KMS-11 (cell line): ENCODE measurements around the gene SOX30.

ENCODE experiments used
- H2AFZ ChIP-seq: fragments of 200-600 bp; sonication (generic); 2 replicates; pipeline ENCODE4 v1.6.1; 2016; ENCODE audit warnings: antibody characterized with exemption, mixed run types, low read depth
- H3K27ac ChIP-seq: fragments of 200-600 bp; sonication (generic); 2 replicates; pipeline ENCODE4 v1.6.1; 2016; ENCODE audit warnings: mild to moderate bottlenecking, mixed run types
- H3K27me3 ChIP-seq: fragments of 200-600 bp; sonication (generic); 2 replicates; pipeline ENCODE4 v1.6.1; 2017; ENCODE audit warnings: mild to moderate bottlenecking, low read depth, mixed run types, moderate library complexity; ENCODE audit not compliant: insufficient read depth
- H3K36me3 ChIP-seq: fragments of 200-600 bp; sonication (generic); 2 replicates; pipeline ENCODE4 v1.6.1; 2017; ENCODE audit warnings: mild to moderate bottlenecking, mixed run types; ENCODE audit not compliant: insufficient read depth
- H3K4me1 ChIP-seq: fragments of 200-600 bp; sonication (generic); 2 replicates; pipeline ENCODE4 v1.6.1; 2016; ENCODE audit warnings: mild to moderate bottlenecking, low read depth, mixed run types; ENCODE audit not compliant: poor library complexity, severe bottlenecking
- H3K4me2 ChIP-seq: fragments of 200-600 bp; sonication (generic); 2 replicates; pipeline ENCODE4 v1.7.0; 2016; ENCODE audit warnings: mild to moderate bottlenecking, mixed run types
- H3K4me3 ChIP-seq: fragments of 200-600 bp; sonication (generic); IDR thresholded peaks from 2 replicates; pipeline ENCODE4 v1.6.1; 2017; ENCODE audit warnings: low read depth, low read length, mixed read lengths; ENCODE audit not compliant: insufficient read depth
- H3K79me2 ChIP-seq: fragments of 200-600 bp; sonication (generic); 2 replicates; pipeline ENCODE4 v1.6.1; 2016; ENCODE audit warnings: low read depth, mixed run types; ENCODE audit not compliant: insufficient read depth
- H3K9ac ChIP-seq: fragments of 200-600 bp; sonication (generic); 2 replicates; pipeline ENCODE4 v1.6.1; 2016; ENCODE audit warnings: mild to moderate bottlenecking, mixed run types
- H4K20me1 ChIP-seq: fragments of 200-600 bp; sonication (generic); 2 replicates; pipeline ENCODE4 v1.6.1; 2016; ENCODE audit warnings: mild to moderate bottlenecking, mixed run types; ENCODE audit not compliant: insufficient read depth
- CTCF ChIP-seq: fragments of 200-600 bp; sonication (generic); conservative IDR thresholded peaks from 2 replicates; pipeline ENCODE4 v1.6.1; 2017; ENCODE audit warnings: low read depth, mild to moderate bottlenecking, antibody characterized with exemption, low read length, moderate library complexity, mixed read lengths

Gene SOX30

DNA sequence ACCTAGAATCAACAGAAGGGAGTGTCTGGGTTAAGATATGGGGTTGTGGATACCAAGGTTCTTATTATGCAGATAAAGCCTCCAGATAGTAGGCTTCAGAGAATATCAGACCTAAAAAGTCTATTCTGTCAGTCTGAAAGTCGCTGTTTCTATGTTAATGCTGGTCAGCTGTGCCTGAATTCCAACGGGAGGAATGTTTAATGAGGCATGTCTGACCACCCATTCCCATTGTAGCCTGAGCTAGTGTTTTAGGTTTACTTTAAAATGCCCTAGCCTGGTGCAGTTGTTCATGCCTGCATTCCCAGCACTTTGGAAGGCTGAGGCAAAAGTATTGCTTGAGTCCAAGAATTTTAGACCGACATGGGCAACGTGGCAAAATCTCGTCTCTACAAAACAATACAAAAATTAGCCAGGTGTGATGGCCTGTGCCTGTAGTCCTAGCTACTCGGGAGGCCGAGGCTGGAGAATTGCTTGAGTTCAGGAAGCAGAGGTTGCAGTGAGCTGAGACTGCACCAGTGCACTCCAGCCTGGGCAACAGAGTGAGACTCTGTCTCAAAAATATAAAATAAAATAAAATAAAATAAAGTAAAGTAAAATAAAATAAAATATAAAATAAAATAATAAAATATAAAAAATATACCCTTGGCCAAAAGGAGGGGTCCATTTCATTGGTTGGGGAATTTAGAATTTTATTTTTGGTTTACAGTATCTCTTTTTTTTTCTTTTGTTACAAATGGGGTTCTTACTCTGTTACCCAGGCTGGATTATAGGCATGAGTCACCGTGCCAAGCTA lies 7.8 kb upstream of the SOX30 start:
- H3K27ac ChIP-seq, result no peak overlapping the region
- no peak overlapping the region for H3K4me2 ChIP-seq
- no peaks in the 10 kb centered on the region for H3K36me3 ChIP-seq
- no peak for TF ChIP-seq CTCF
- no peaks in the 10 kb centered on the region for H4K20me1 ChIP-seq
- H3K4me3 ChIP-seq, result no peak overlapping the region
- H2AFZ ChIP-seq, result no peak overlapping the region
- H3K4me1 ChIP-seq, result no peaks in the 10 kb centered on the region
- H3K79me2 ChIP-seq, result no peaks in the 10 kb centered on the region
- no peaks in the 10 kb centered on the region for H3K27me3 ChIP-seq
- no peak overlapping the region for H3K9ac ChIP-seq

GRCh38 chr5:157658893-157659292 lies 6.7 kb upstream of the SOX30 start:
- H3K36me3 ChIP-seq, result no peaks in the 10 kb centered on the region
- H3K4me1 ChIP-seq, result no peaks in the 10 kb centered on the region
- no peak overlapping the region for H3K9ac ChIP-seq
- no peak overlapping the region for H2AFZ ChIP-seq
- no peak overlapping the region for H3K27ac ChIP-seq
- no peak overlapping the region for H3K4me2 ChIP-seq
- H4K20me1 ChIP-seq, result no peaks in the 10 kb centered on the region
- no peak for TF ChIP-seq CTCF
- no peak overlapping the region for H3K4me3 ChIP-seq
- no peaks in the 10 kb centered on the region for H3K79me2 ChIP-seq
- no peaks in the 10 kb centered on the region for H3K27me3 ChIP-seq

DNA sequence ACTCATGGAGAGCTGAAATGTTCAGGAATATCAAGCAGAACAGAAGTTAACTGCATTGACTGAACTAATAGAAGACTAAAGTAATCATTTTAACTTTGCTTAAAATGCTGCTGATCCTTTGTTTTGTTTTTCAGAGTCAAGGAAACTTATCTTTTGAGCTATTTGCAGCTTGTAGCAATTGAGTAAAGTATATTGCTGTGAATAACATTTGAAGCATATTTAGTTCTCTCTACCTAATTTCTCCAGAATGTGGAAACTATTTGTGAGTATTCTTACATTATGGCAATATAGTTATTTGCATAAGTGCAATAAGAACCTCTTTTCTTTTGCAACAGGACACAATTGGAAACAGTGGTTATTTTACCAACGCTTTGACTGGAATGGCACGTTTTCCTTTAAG lies 5.3 kb upstream of the SOX30 start:
- no peak overlapping the region for H3K4me3 ChIP-seq
- no peak for TF ChIP-seq CTCF
- H3K9ac ChIP-seq, result no peak overlapping the region
- H3K4me1 ChIP-seq, result no peaks in the 10 kb centered on the region
- H3K79me2 ChIP-seq, result no peaks in the 10 kb centered on the region
- no peak overlapping the region for H2AFZ ChIP-seq
- H3K4me2 ChIP-seq, result no peak overlapping the region
- no peak overlapping the region for H3K27ac ChIP-seq
- H4K20me1 ChIP-seq, result no peaks in the 10 kb centered on the region
- H3K27me3 ChIP-seq, result no peaks in the 10 kb centered on the region
- H3K36me3 ChIP-seq, result no peaks in the 10 kb centered on the region

DNA sequence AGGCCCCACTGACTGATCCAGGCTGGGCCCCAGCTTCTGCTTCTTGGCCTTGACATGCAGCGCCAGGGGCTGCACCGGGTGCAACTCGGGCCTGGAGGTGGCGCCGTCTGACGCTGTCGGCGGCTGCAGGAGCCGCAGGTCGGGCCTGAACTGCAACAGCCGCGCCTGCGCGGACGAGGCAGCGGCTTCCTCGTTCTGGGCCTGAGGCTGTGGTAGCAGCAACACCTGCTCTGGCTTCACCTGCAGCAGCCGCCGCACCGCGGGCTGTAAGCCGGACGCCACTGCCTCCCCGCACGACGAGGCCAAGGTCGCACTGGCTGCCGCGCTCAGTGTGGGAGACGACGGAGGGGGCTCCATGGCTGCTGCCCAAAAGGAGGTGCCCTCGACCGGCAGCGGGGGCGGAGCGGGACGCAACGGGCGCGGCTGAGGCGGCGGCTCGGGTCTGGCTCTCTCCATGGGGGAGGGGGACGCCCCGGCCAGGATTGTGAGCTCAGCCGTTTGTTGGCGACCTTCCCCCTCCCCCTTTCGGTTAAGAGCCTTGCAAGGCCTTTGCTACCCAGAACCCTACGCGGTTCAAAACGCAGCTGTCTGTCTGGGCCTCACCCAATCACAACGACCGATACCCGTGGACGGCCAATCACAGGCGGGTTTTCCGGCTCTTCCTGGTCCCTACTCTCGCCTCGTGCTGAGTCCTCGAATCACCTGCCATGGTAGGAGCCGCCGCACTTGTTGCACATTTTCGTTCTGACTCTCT lies 438 bp downstream of the SOX30 start:
- H3K4me1 ChIP-seq, result no peaks in the 10 kb centered on the region
- no peak overlapping the region for H3K4me2 ChIP-seq
- no peaks in the 10 kb centered on the region for H3K27me3 ChIP-seq
- H3K79me2 ChIP-seq, result no peaks in the 10 kb centered on the region
- TF ChIP-seq CTCF, result no peak
- no peak overlapping the region for H3K27ac ChIP-seq
- no peak overlapping the region for H3K4me3 ChIP-seq
- no peaks in the 10 kb centered on the region for H4K20me1 ChIP-seq
- no peak overlapping the region for H3K9ac ChIP-seq
- H3K36me3 ChIP-seq, result no peaks in the 10 kb centered on the region
- no peak overlapping the region for H2AFZ ChIP-seq
